ENCODE measurements around the gene PLEKHG5. TPM values are rescaled to one million over a fixed set of nuclear protein-coding genes. Genes with fewer than 3 reads are reported as not detected.
A peak's percentile ranks its signal among the peaks of the same experiment; 100 is the strongest.

PLEKHG5 gene
- total RNA-seq, 1 donor = 11.2 TPM

- DNase-seq (ENCODE audit: low read depth) = no peak
- H3K4me3 ChIP-seq (ENCODE audit: low read depth, low read length) = no peak overlapping the region
- TF ChIP-seq, protein P1, sequence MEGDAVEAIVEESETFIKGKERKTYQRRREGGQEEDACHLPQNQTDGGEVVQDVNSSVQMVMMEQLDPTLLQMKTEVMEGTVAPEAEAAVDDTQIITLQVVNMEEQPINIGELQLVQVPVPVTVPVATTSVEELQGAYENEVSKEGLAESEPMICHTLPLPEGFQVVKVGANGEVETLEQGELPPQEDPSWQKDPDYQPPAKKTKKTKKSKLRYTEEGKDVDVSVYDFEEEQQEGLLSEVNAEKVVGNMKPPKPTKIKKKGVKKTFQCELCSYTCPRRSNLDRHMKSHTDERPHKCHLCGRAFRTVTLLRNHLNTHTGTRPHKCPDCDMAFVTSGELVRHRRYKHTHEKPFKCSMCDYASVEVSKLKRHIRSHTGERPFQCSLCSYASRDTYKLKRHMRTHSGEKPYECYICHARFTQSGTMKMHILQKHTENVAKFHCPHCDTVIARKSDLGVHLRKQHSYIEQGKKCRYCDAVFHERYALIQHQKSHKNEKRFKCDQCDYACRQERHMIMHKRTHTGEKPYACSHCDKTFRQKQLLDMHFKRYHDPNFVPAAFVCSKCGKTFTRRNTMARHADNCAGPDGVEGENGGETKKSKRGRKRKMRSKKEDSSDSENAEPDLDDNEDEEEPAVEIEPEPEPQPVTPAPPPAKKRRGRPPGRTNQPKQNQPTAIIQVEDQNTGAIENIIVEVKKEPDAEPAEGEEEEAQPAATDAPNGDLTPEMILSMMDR (IDR thresholded peaks at IDR 0.05; ENCODE audit: insufficient read depth, low read depth, low read length) = no peak
Observed at GRCh38 chr1:6464915-6465314, 26.6 kb downstream of the PLEKHG5 start.

GRCh38 chr1:6464514-6464836, 27.0 kb downstream of the PLEKHG5 start:
- no peak overlapping the region for H3K4me3 ChIP-seq (ENCODE audit: low read depth, low read length)
- DNase-seq (ENCODE audit: low read depth) = no peak
- TF ChIP-seq, protein P1 (IDR thresholded peaks at IDR 0.05; ENCODE audit: insufficient read depth, low read depth, low read length) = no peak

DNA sequence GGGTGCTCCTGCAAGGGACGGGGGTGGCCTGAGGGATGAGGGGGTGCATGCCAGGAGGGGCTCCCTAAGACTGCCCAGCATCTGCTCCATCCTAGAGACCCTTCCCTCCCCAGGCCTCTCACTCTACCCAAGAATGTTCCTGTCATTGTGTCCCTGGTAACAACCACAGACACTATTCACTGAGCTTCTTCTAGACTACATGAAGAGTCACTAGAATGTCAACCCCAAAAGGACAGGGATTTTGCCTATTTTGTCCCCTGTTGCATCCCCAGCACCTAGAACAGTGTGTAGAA, 28.4 kb downstream of the PLEKHG5 start:
- no peak overlapping the region for H3K4me3 ChIP-seq (ENCODE audit: low read depth, low read length)
- no peak for DNase-seq (ENCODE audit: low read depth)
- TF ChIP-seq, protein P1 (IDR thresholded peaks at IDR 0.05; ENCODE audit: insufficient read depth, low read depth, low read length) = no peak

DNA sequence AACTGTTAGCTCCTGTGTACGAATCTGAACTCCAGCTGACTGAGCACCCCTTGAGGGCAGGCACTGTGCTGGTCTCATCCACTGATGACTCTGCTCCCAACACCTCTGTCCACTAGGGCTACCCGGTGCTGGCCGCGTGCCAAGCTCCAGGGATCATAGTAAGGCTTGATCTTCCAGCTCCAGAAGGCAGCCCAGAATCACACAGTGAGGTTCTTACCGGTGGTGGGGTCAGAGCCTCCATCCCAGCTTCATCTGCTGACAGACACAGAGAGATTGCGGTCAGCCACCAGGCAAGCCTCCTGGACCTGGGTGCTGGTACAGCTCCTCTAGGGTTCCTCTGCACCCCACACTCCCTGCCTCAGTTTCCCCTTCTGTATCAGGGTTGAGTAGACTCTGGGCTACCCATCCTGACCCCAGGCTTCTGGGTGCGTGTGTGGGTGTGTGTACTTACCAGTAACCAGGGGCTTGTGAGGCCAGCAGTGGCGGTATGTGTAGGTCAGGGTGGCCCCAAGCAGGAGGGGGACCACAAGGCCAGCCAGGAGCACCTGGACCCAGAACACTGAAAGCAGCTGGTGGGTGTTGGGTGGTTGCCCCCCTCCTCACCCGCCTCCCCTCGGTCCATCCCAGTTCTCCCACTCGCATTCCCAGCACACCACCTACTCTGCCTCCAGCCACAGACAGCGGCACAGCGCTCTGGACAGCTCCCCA, 28.9 kb downstream of the PLEKHG5 start:
- H3K4me3 ChIP-seq (ENCODE audit: low read depth, low read length) = no peak overlapping the region
- no peak for DNase-seq (ENCODE audit: low read depth)
- TF ChIP-seq, protein P1 (IDR thresholded peaks at IDR 0.05; ENCODE audit: insufficient read depth, low read depth, low read length) = no peak

GRCh38 chr1:6461538-6462411, 29.7 kb downstream of the PLEKHG5 start:
- DNase-seq (ENCODE audit: low read depth) = no peak
- TF ChIP-seq, protein P1 (IDR thresholded peaks at IDR 0.05; ENCODE audit: insufficient read depth, low read depth, low read length) = no peak
- no peak overlapping the region for H3K4me3 ChIP-seq (ENCODE audit: low read depth, low read length)

DNA sequence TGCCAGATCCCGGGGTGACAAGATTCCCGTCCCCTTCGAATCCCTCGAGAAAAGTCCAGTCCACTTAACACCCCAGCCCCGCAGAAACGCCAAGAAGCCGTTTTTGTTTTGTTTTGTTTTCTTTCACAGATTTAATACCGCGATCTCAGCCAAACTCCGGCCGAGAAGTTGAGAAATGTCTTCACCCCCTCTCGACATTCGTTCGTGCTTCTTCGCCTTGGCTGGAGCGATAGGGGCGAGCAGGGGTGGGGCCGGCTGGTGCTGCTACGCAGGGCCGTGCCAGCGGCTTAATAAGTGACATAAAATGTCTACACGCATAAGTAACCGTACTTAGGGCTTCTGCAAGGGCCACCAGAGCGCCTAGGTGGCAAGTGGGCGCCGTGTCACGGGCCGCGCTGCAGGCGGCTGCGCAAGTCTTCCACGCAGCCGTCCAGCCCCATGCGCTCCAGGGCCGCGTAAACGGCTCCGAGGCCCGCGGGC, 30.4 kb downstream of the PLEKHG5 start:
- TF ChIP-seq, protein P1 (IDR thresholded peaks at IDR 0.05; ENCODE audit: insufficient read depth, low read depth, low read length) = no peak
- DNase-seq (ENCODE audit: low read depth) = peak; percentile 17
- no peak overlapping the region for H3K4me3 ChIP-seq (ENCODE audit: low read depth, low read length)
